Measurements from ENCODE around the gene NRP2.
A peak's percentile ranks its signal among the peaks of the same experiment; 100 is the strongest.

The NRP2 gene

DNA sequence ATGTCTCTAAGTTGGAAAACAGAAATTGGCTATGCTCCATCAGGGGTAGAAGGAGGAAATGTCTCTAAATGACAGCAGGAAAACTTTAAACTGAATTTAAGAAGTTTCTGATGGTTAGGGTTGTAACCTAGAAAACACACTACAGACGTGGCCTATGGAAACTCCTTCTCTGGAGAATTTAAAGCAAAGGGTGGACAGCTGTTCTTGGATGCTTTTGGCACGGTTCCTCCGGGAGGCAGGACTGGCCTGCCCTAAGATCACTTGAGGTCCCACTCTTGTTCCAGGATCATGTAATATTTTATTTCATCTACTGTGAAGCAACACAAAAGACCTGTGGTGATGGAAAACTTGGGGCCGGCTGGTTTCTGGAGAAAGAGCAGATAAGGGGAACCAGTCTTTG is 77.0 kb downstream of the NRP2 start:
- no peak for DNase-seq

DNA sequence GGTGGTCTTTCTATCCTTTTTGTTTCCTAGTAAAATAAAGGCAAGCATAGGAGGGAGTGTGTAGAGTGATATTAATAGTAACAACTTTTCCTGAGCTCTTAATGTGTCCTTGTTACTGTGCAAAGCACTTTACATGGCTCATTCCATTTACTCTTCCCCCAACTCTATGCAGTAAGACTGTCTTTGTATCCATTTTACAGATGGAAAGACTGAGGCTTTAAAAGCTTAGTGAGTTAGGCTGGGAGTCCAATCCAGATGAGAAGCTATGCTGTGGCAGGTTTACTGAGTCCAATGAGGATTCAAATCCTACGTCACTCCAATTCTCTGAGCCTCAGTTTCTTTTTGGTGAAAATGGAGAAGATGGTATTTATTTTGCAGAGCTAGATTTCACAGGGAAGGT is 77.4 kb downstream of the NRP2 start:
- no peak for DNase-seq

DNA sequence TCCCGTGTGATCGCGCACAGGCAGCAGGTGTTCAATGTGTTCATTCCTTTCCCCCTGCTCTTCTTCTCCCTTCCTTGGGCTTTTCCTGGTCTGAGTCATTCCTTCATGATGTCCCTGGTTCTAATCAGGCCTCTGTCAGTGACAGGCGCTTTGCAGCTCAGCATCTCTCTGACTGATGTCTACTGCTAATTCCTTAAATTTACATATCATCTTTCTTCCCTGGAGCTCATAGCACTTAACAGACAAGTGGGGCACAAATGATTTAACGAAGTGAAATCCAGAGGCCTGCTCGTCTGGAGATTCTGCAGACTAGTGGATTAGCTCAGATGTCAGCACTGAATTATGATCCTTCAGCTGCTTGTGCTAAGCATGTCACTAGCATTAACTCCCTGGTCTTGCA is 77.9 kb downstream of the NRP2 start:
- no peak for DNase-seq

DNA sequence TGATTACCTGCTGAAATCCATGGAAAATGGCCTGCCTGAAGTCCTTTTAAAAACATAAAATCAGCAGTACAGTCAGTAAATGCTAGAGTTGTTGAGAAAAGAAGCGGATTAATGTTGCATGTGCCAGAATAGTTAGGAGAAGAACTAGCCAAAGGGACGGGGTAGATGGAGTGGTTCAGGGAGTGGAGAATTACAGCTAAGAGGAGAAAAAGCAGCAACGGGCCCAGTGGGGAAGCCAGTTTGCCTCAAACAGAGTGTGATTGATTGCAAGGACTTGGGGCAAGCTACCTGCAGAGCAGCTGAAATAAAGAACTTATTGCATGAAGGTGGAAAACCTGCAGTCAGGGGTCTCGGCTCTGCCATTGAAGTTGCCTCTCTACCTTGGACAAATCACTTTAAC is 79.1 kb downstream of the NRP2 start:
- no peak for DNase-seq

GRCh38 chr2:205762881-205763280 is 80.6 kb downstream of the NRP2 start:
- no peak for DNase-seq

- DNase-seq = peak; percentile 52
These were observed 81.5 kb downstream of the NRP2 start for GRCh38 chr2:205763708-205764211.

- no peak for DNase-seq
These were observed 82.0 kb downstream of the NRP2 start for GRCh38 chr2:205764270-205764746.

DNA sequence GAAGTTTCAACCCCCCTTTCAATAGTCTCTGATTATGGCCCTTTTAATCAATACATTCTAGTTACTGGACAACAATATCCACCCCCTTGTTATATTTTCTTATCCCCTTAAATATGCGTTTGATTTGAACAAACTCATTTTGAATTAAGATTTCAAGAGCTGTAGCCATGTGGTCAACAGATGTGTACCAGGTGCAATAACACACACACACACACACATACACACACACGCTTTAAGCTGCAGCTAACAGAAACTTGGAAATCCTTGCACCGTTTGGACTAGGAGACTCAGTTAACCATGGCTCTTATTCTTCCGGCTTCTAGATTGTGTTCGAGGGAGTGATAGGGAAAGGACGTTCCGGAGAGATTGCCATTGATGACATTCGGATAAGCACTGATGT is 82.8 kb downstream of the NRP2 start:
- no peak for DNase-seq

GRCh38 chr2:205766779-205767359 is 84.6 kb downstream of the NRP2 start:
- DNase-seq = peak; percentile 75

GRCh38 chr2:205767617-205768016 is 85.3 kb downstream of the NRP2 start:
- no peak for DNase-seq

- DNase-seq = no peak
These were observed 86.0 kb downstream of the NRP2 start for GRCh38 chr2:205768341-205768740.

DNA sequence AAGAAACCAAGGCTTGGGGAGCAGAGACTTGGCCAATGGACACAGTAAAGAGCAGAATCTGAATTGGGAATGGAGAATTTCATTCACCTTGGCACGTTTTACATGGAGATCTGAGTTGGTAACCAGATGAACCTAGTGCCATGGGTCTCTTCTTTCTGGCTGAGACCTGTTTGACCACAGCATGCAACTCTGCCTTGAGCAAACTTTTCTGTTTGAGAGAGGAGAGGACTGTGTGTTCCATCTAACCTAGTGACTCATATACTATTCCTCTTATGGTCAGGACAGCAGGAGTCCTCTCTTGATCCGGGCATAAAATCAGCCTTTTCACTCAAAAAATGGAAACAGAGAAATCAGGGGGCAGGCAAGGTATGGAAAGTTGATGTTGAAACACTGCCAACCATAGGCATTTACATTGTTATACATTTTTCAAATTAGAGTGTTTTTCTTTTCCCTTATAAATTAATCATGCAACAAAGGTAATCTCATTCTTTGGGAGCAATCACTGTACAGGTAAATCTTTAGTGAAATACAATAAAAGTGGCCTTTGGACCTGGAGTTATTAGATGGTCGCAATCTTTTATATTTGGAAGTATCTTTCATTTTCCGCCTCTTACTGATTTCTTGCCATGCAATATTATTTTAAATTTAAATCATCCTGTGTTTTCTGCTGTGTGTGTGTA is 86.7 kb downstream of the NRP2 start:
- no peak for DNase-seq

GRCh38 chr2:205769495-205769850 is 87.2 kb downstream of the NRP2 start:
- DNase-seq = no peak

DNA sequence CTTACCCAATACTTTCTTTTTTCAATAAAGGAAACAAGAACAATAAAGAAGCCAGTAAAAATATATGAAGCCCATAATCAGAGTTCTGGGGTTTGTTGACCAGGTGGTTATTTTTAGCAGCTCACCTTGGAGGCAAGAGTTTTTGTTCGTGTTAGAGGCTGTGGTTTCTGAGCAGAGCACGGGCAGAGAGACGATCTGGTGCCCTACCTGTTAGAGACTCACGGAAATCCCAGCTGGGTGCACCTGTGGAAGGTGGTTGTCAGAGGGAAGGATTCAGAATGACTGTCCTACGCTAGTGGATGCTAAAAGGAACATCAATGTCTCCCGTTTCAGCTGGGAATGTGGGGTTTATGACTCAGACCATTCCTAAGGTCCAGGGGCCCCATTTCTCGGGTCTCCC is 87.6 kb downstream of the NRP2 start:
- DNase-seq = no peak

DNA sequence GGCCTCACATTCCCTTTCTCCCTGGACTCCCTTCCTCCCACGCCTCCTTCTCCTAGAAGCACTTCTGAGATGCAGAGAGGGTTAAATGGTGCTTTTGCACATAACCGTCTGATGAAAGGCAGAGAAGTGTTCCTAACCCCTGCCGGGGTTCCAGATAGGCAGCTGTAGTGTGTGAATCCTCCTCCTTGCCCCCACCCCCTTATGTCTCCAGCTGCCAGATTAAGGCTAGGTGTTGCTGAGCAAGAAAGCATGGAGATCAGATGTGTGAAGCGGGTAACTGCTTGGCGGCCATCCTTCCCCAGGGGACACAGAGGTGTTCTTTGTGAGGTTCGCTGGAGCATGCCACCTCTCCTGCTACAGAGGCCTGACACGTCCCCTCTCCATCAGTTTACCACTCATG is 88.3 kb downstream of the NRP2 start:
- DNase-seq = no peak

GRCh38 chr2:205771031-205771430 is 88.7 kb downstream of the NRP2 start:
- DNase-seq = no peak

- DNase-seq = no peak
These were observed 89.4 kb downstream of the NRP2 start for GRCh38 chr2:205771666-205772065.

GRCh38 chr2:205772983-205773382 is 90.7 kb downstream of the NRP2 start:
- no peak for DNase-seq

DNA sequence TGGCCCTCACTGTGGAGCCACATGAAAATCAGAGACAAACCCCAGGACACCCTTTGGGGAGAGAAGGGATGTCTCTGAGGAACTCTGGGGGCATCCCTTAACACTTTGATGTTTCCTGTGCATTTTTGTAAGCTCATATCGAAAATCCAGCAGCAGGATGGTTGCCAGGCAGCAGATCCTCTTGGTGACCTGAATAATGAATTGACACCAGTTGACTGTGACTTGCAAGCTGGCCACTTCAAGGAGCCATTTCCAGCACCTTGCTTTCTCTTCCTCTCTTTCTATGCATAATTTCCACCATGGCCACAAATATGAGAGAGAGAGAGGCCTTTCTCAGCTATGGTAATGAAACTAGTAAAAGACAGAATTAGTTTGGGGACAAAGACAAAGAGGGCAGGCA is 91.7 kb downstream of the NRP2 start:
- DNase-seq = no peak

DNA sequence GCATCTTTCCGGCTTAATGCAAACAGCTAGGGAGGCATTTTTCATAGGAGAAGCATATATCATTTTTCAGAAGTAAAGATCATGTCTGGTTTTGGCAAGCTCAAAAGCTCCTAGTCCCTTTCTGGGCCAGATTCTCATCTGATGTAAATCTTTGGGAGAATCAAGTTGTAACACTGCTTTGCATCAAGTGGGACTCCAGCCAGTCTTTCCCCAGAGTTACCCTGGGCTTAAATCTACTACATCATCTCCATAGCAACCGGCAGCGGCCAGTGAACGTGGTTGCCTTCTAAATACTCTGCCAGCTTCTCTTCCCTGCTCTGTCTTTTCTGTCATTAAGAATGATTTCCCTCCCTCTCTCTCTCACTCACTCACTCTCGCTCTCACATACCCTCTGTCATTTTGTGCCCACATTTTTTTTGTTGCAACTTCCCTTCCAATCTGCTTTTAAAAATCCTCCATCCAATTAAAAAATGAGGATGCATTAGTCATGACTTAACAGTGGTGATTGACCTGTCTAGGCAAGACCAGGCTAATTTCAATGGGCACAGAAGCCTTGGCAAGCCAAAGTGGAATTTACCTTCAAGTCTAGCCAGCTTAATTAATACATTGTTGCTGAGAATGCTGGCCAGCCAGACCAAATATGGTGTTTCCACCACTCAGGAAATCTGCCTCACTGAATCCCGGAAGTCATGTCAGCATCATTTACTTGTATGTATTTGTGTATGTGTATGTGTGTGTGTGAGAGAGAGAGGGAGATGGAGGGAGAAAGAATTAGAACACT is 93.0 kb downstream of the NRP2 start:
- DNase-seq = no peak

- peak; percentile 71 for DNase-seq
These were observed 93.8 kb downstream of the NRP2 start for GRCh38 chr2:205776139-205776538.

GRCh38 chr2:205776720-205777119 is 94.4 kb downstream of the NRP2 start:
- no peak for DNase-seq

DNA sequence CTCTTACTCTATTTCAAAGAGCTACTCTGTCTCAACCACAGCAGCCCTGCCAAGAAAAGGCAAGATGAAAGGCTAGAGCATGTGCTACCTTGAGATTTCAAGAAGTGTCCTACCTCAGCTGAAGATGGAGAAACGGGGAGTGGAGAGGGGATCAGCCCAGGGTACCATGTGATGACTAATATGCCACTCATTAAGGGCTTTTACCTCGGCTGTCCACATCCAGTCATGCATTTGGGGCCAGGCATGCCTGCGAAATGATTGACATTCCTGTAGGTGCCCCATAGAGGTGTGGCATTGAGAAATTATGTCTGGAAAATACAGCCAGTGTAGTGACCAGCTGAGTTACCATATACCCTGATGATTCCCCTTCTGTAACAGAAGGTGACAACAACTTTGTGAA is 96.1 kb downstream of the NRP2 start:
- DNase-seq = no peak

GRCh38 chr2:205780645-205781044 is 98.3 kb downstream of the NRP2 start:
- DNase-seq = no peak

Data from stimulated activated CD8-positive, alpha-beta memory T cell treated with anti-CD3 and anti-CD28 coated beads, Interleukin-4, amount 100 ng/mL, for 48 hours (primary cell).